A204.1 (cell line): Measurements from ENCODE around the gene MBTD1.

ENCODE experiments used
- FAIRE-seq: peaks from 2 replicates; lab custom pipeline; 2012; peaks lifted over from hg19 to GRCh38; lab: Jason Lieb, UNC

Gene MBTD1

DNA sequence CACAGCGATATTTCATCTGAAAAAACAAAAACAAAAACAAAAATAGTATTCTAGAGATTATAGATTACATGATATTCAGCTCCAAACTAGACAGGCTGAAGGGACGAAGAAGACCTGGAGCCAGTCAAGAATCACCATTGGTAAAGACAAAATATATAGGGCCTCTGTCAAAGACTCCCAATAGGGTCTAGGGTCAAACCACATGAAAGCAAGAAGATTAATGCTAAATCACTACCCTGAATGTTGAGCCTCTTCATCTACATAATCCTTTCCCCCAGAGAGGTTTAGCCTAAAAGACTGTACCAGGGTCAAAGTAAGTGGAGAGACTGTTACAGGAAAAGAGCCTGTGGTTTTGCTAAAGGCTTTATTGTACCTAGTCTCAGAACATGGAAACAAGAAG, 117.3 kb downstream of the MBTD1 start:
- FAIRE-seq: no peak

DNA sequence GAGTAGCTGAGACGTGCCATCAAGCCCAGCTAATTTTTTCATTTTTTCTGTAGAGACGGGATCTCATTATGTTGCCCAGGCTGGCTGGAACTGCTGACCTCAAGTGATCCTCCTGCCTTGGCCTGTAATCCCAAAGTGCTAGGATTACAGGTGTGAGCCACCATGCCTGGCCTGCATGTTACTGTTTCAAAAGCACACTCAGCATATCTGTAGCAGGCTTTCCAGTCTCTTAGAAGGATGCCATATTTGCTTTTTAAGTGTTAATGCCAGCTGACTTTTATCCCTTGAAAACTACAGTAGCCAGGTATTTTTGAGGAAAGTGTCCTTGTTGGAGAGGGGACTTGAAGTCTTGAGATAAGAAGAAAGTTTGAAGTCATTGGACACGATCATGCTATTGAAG, 123.9 kb downstream of the MBTD1 start:
- FAIRE-seq: no peak

DNA sequence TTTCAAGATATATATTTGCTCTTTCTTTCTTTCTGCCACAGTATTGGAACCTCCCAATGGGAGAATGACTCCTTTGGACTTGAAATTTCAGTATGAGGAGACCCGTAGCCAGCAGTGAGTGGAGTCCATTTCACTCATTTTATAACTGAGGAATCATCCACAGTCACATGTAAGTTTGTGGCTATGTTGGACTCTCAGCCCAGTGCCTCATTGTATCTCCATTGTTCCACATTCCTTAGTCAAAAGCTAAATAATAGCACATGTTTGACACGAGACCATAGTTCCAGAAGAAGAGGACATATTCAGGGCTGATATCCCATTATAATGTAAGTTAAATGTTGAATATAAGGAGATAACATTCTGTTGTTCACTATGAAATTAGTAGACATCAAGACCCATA, 126.5 kb downstream of the MBTD1 start:
- FAIRE-seq: no peak

GRCh38 chr17:51132964-51133319, 126.9 kb downstream of the MBTD1 start:
- FAIRE-seq: no peak

DNA sequence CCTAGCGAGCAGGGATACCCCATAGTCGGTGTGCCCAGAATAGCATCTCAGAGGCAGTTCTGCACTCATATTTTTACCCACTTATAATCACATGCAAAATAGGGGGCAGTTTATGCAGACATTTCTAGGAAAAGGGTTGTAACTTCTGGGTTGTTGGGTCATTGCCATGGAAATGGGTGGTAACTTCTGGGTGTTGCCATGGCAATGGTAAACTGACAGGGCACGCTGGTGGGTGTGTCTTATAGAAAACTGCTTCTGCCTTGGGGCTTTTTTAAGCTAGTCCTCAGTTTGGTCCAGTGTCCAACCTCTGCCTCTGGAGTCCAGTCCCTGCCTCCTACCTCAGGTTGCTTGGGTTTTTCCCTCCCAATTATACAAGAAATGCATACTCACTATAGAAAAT, 131.8 kb downstream of the MBTD1 start:
- FAIRE-seq: no peak
